Smooth muscle cell (in vitro differentiated cells): ENCODE measurements around the gene RSPH10B2. TPM values are rescaled to one million over a fixed set of nuclear protein-coding genes. Genes with fewer than 3 reads are reported as not detected.
A peak's percentile ranks its signal among the peaks of the same experiment; 100 is the strongest.
"Not testable (repeated sequence)": the region's sequence is repeated elsewhere in the genome, so short reads cannot be mapped to it uniquely, and the experiment has no call there.

ENCODE experiments used
- DNase-seq: peaks from one replicate; lab custom pipeline; 2025; ENCODE audit not compliant: unreplicated experiment; lab: John Stamatoyannopoulos, UW
- H2AFZ ChIP-seq: fragments of 200-600 bp; sonication (generic); 2 replicates; pipeline ENCODE4 v1.6.0; 2016; ENCODE audit warnings: antibody characterized with exemption, low read depth, mild to moderate bottlenecking
- H3F3A ChIP-seq: fragments of 200-600 bp; sonication (generic); 2 replicates; pipeline ENCODE4 v1.6.0; 2017; ENCODE audit warnings: antibody characterized with exemption, low read depth
- H3K27ac ChIP-seq: fragments of 200-600 bp; sonication (generic); 2 replicates; pipeline ENCODE4 v1.5.1; 2016; ENCODE audit warnings: low read depth, mild to moderate bottlenecking
- H3K27me3 ChIP-seq: fragments of 200-600 bp; sonication (generic); 2 replicates; pipeline ENCODE4 v1.6.1; 2016; ENCODE audit warnings: low read depth, mild to moderate bottlenecking
- H3K36me3 ChIP-seq: fragments of 200-600 bp; sonication (generic); 2 replicates; pipeline ENCODE4 v1.5.1; 2016; ENCODE audit warnings: low read depth
- H3K4me1 ChIP-seq: fragments of 200-600 bp; sonication (generic); 2 replicates; pipeline ENCODE4 v1.5.1; 2016; ENCODE audit warnings: low read depth
- H3K4me2 ChIP-seq: fragments of 200-600 bp; sonication (generic); 2 replicates; pipeline ENCODE4 v1.6.0; 2016; ENCODE audit warnings: mild to moderate bottlenecking
- H3K4me3 ChIP-seq: fragments of 200-600 bp; sonication (generic); 2 replicates; pipeline ENCODE4 v1.5.1; 2016; ENCODE audit warnings: mild to moderate bottlenecking
- H3K79me2 ChIP-seq: fragments of 200-600 bp; sonication (generic); 2 replicates; pipeline ENCODE4 v1.6.0; 2016; ENCODE audit warnings: low read depth, mild to moderate bottlenecking
- H3K9ac ChIP-seq: fragments of 200-600 bp; sonication (generic); 2 replicates; pipeline ENCODE4 v1.6.0; 2016; ENCODE audit warnings: low read depth
- H3K9me3 ChIP-seq: fragments of 200-600 bp; sonication (generic); replicated peaks from 2 replicates; pipeline ENCODE4 v1.5.1; 2016; ENCODE audit warnings: low read depth
- H4K20me1 ChIP-seq: fragments of 200-600 bp; sonication (generic); 2 replicates; pipeline ENCODE4 v1.6.0; 2016; ENCODE audit warnings: low read depth
- WGBS: methylation state at CpG from one replicate; pipeline ENCODE4 v1.1.7; 2016; ENCODE audit warnings: low lambda C conversion rate; 5-methylcytosine and 5-hydroxymethylcytosine counted together
- polyA plus RNA-seq: library from polyadenylated mRNA; unstranded; fragments of >200 nt; fragmentation: Nextera tagmentation; extraction: Ambion mirVana; gene quantifications from 2 replicates; pipeline ENCODE4 v1.2.1, GENCODE V29; 2016
- total RNA-seq: library from RNA; depleted of rRNA; stranded (reverse); fragments of >200 nt; gene quantifications from 2 replicates; pipeline ENCODE4 v1.2.3, GENCODE V29; 2014

Gene RSPH10B2
- total and polyA plus RNA-seq, 2 experiments from 2014 or later, result 1.3 TPM; not detected in 1

GRCh38 chr7:6807393-6807918 is 53.6 kb downstream of the RSPH10B2 start:
- not testable (repeated sequence) for H3K27ac ChIP-seq, H2AFZ ChIP-seq, H3K9ac ChIP-seq, H3K9me3 ChIP-seq, H4K20me1 ChIP-seq, H3K4me2 ChIP-seq, DNase-seq, H3K4me3 ChIP-seq, H3K27me3 ChIP-seq, H3F3A ChIP-seq, H3K36me3 ChIP-seq, H3K4me1 ChIP-seq, H3K79me2 ChIP-seq
- WGBS, result 100% methylated on average over 4 of the region's 4 CpGs

- not testable (repeated sequence) for H3K4me2 ChIP-seq, H4K20me1 ChIP-seq, DNase-seq, H3K4me1 ChIP-seq, H3K36me3 ChIP-seq, H3K27me3 ChIP-seq, H2AFZ ChIP-seq, H3K79me2 ChIP-seq, H3K27ac ChIP-seq, H3K9me3 ChIP-seq, H3F3A ChIP-seq, H3K9ac ChIP-seq, H3K4me3 ChIP-seq
- 92% methylated on average over 3 of the region's 6 CpGs for WGBS
These were observed 54.1 kb downstream of the RSPH10B2 start for GRCh38 chr7:6807959-6808358.

DNA sequence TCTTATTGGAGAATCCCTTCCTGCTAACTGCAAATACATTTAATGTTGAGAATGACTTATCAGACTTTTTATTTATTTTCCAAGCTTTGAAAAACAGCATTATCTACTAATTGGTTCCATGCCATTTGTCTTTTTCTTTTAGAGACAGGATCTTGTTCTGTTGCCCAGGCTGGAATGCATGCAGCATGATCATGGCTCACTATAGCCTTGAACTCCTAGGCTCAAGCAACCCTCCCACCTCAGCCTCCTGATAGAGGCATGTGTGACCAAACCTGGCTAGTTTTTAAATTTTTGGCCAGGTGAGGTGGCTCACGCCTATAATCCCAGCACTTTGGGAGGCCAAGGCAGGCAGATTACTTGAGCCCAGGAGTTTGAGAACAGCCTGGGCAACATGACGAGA is 59.1 kb downstream of the RSPH10B2 start:
- H3K4me3 ChIP-seq, H3K36me3 ChIP-seq, H3K27ac ChIP-seq, H3F3A ChIP-seq, H2AFZ ChIP-seq, H3K4me2 ChIP-seq, H3K4me1 ChIP-seq, H4K20me1 ChIP-seq, DNase-seq, H3K9ac ChIP-seq, H3K27me3 ChIP-seq, H3K9me3 ChIP-seq, H3K79me2 ChIP-seq: not testable (repeated sequence)
- WGBS, result 94% methylated on average over 2 of the region's 2 CpGs

DNA sequence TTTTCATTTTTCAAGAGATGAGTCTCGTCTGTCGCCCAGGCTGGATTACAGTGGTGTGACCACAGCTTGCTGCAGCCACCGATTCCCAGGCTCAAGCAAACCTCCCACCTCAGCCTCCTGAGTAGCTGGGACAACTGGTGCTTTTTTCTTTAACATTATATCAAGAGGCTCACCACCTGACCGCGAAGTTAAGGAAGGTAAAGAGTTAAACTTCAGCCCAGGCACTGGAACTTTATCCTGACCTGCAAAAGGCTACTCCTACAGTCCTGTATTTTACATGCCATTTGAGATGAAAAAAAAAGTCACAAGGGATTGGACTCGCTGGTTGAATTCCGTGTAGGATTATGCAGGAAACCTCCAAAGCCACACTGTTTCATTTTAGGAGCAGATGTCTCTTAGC is 61.6 kb downstream of the RSPH10B2 start:
- WGBS, result 95% methylated on average over 7 of the region's 7 CpGs
- not testable (repeated sequence) for H3K4me3 ChIP-seq, H2AFZ ChIP-seq, H3K9ac ChIP-seq, H4K20me1 ChIP-seq, H3K27me3 ChIP-seq, H3K9me3 ChIP-seq, H3K36me3 ChIP-seq, H3K4me2 ChIP-seq, H3K4me1 ChIP-seq, H3K79me2 ChIP-seq, DNase-seq, H3K27ac ChIP-seq, H3F3A ChIP-seq

- not testable (repeated sequence) for H3K9ac ChIP-seq, H4K20me1 ChIP-seq, H3K4me3 ChIP-seq, H3K27me3 ChIP-seq, H3K4me1 ChIP-seq, H3K4me2 ChIP-seq, H3K36me3 ChIP-seq, H3F3A ChIP-seq, H3K9me3 ChIP-seq, DNase-seq, H2AFZ ChIP-seq, H3K27ac ChIP-seq, H3K79me2 ChIP-seq
- 97% methylated on average over 6 of the region's 6 CpGs for WGBS
These were observed 67.7 kb downstream of the RSPH10B2 start for GRCh38 chr7:6821622-6822021.

GRCh38 chr7:6825236-6826125 is 71.6 kb downstream of the RSPH10B2 start:
- H3K36me3 ChIP-seq, H3K79me2 ChIP-seq, H3K9me3 ChIP-seq, H4K20me1 ChIP-seq, H3K4me1 ChIP-seq, H3K27ac ChIP-seq, H2AFZ ChIP-seq, DNase-seq, H3K9ac ChIP-seq, H3K27me3 ChIP-seq, H3F3A ChIP-seq: not testable (repeated sequence)
- Histone ChIP-seq H3K4me2 (peak overlapping the region; percentile 72), H3K4me3 (peak overlapping the region; percentile 88)
- WGBS, result 41% methylated on average over 8 of the region's 42 CpGs

- not testable (repeated sequence) for H3K36me3 ChIP-seq, H3F3A ChIP-seq, H3K79me2 ChIP-seq, H3K9me3 ChIP-seq, H4K20me1 ChIP-seq, H3K27me3 ChIP-seq, H3K4me1 ChIP-seq
- WGBS, result 8% methylated on average over 24 of the region's 35 CpGs
- Histone ChIP-seq H3K4me3 (peak within 1 kb of the TSS; percentile 88), H3K27ac (peak within 1 kb of the TSS; percentile 63), H3K4me2 (peak within 1 kb of the TSS; percentile 91), H2AFZ (peak within 1 kb of the TSS; percentile 99), H3K9ac (peak within 1 kb of the TSS; percentile 78)
- DNase-seq, result peak; percentile 5
These were observed 72.2 kb downstream of the RSPH10B2 start, which contains the start of gene CCZ1B for GRCh38 chr7:6826151-6826550. Gene CCZ1B (minus strand): TSS chr7:6826275. CDS start chr7:6826197, 78 bp downstream.

GRCh38 chr7:6827180-6827579 is 73.3 kb downstream of the RSPH10B2 start:
- not testable (repeated sequence) for H3K27ac ChIP-seq, H3K4me3 ChIP-seq, H3K9ac ChIP-seq, H3K4me2 ChIP-seq, H3K9me3 ChIP-seq, H3K36me3 ChIP-seq, H3K79me2 ChIP-seq, DNase-seq, H3F3A ChIP-seq, H4K20me1 ChIP-seq, H2AFZ ChIP-seq, H3K4me1 ChIP-seq
- H3K27me3 ChIP-seq, result peaks cover 13% of the 10 kb centered on the region
- 80% methylated on average over 12 of the region's 12 CpGs for WGBS
